HG03442 (cell line): ENCODE measurements around the gene ENAH.
A peak's percentile ranks its signal among the peaks of the same experiment; 100 is the strongest.
"Not testable (repeated sequence)": the region's sequence is repeated elsewhere in the genome, so short reads cannot be mapped to it uniquely, and the experiment has no call there.

Experiments used
- ATAC-seq: cut with Tn5 transposase; IDR thresholded peaks from one replicate; pipeline ENCODE4 v1.9.1; 2021; ENCODE audit warnings: mild to moderate bottlenecking, moderate library complexity; ENCODE audit not compliant: unreplicated experiment

ENAH gene

DNA sequence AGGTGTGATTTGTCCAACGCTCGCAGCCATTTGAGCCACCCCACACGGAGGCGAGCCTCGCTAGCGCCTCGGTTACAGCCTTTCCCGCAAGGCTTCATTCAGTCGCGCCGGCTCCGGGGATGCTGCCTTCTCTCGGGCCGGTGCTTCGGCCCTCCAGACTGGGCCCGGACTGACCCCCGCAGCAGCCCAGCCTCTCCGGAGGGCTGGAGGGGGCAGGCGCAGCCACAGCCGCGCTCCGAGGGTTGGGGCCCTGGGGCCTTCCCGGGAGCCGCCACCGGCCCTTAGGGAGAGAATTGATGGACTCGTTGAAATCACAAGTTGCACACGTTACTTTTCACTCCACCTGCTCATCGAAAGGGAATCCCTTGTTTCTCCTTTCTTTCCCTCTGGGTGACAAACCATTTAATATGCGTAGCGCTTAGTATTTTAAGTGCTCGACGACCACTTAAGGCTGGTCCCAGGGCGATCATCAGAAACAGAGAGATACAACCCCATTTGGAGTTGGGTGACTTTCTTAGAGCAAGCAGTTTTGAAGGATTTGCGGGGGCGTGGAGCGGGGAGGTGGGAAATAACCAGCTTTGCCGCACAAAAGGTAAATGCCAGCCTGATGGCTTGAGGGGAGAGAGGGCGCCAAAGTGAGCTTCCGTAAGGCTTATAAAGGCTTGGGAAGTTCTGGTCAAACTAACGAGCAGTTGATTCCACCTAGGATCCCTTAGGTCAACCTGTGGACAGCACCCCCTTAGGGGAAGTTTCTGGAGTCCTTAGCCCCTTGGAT, 24.6 kb upstream of the ENAH start:
- no peak for ATAC-seq

DNA sequence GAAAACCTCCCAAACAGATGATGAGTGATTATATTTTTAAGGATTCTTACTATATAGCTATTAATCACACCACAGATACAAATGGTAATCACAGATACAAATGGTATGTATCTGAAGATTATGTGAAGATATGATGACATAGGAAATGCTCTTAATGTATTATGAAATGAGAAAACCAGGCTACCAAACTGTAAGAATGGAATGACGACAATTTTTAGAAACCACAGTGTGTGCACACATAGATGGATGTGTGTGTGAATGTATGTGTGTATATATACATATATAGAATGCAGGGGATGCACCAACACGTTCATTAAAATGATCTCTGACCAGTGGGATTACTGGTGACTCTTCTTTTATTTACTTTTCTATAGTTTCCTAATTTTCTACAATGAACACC, 21.5 kb upstream of the ENAH start:
- ATAC-seq: no peak

DNA sequence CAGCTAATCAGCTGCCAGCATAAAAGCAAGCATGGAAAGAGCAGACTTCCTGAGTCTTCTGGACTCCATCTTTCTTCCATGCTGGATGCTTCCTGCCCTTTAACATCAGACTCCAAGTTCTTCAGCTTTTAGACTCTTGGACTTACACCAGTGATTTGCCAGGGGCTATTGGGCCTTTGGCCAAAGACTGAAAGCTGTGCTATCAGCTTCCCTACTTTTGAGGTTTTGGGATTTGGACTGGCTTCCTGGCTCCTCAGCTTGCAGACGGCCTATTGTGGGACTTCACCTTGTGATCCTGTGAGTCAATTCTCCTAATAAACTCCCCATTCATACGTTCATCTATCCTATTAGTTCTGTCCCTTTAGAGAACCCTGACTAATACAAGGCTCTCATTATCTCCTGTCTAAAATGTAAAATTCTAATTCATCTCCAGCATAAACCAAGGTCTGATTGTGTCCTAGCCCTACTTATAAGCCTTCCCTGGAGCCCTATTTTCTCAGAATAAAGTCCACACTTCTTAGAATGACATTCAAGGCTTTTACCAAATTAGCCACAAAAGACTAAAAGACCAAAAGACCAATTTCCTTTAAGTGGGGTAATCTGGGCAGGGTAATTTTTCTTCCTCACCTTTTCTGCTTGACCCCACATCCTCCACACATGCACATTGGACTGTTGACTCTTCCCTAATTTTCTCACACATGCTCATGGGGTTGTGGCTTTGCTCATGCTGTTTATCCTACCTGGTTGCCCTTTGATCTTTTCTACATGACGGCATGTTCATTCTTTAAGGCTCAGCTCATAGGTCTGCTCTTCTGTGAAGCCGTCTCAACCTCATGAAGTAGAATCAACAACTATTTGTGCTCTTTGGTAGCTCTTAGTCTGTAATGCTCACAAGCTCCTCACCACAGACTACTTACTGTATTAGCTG, 18.1 kb upstream of the ENAH start:
- ATAC-seq: no peak

DNA sequence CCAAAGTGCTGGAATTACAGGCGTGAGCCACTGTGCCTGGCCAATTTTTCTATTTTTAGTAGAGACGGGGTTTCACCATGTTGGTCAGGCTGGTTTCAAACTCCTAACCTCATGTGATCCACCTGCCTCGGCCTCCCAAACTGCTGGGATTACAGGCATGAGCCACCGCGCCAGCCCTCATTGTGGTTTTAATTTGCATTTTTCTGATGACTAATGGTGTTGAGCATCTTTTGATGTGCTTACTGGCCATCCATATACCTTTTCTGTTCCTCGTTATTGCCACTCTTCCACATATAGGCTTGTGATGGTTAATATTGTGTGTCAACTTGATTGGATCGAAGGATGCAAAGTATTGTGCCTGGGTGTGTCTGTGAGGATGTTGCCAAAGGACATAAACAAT, 17.4 kb upstream of the ENAH start:
- no peak for ATAC-seq

DNA sequence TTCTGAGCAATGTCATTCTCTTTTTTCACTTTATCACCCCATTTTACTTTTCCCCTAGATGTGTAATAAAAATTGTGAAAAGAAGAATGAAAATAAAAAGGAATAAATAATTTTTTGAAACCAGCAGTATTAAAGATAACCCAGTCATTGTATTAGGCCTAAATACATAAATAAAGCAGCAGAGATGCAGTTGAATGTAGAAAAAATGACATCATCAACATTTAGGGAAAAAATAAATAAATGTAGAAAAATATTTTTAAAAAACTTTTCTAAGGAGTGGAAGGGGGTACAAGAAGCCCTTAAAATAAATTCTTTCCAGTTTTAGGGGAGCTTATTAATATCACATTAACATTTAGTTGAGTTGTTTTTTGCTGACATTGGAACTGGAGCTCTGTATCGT, 15.3 kb upstream of the ENAH start:
- no peak for ATAC-seq

DNA sequence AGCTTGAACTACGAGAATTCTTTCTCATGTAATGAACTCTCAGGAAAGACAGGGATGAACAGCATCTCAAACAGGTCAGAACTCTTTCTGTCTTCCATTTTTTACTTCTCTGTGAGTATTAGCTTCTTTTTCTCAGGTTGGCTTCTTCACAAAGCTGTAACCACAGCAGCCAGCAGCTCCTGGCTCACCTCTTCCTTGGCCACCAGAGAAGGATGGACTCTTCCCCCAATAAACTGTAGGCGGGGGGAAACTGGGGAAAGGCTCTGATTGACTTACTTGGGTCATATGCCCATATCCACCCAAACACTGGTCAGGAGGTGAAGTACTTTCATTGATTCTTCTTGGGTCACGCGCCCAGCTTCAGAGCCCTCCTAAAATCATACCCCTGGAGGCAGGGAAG, 14.4 kb upstream of the ENAH start:
- no peak for ATAC-seq

DNA sequence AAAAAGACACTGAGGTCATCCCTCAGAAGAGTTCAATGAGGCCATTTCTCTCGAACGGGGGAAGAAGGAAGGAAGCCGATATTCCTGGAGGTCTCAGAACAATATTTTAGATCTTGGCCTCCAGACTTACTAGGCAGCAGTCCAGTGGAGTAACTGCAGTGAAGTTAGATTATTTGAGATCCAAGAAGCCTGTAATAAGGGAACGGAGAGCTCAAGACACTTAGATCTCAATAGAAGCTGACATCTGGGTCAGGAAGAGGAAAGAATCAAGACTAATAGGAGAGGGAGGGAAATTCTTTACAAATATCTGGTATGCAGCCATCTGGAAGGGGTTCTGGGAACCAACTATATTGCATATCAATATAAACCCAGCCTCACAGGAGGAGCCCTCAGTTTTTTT, 13.6 kb upstream of the ENAH start:
- ATAC-seq: no peak

DNA sequence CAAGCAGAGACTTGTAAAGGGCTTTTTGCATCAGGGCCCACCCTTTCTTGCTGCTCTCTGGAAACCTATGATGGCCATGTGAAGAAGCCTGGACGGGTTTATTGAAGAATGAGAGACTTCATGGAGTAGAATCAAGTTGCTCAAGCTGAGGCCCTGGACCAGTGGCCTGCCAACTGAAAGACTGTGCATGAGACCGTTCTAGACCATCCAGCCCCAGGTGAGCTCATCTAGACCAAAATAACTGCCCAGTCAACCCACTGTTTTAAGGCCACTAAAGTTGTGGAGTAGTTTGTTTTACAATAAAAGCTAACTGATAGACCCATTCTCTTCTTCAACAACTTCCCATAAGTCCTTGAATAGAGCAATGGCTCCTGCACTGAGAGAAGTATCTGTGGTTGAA, 11.8 kb upstream of the ENAH start:
- no peak for ATAC-seq

DNA sequence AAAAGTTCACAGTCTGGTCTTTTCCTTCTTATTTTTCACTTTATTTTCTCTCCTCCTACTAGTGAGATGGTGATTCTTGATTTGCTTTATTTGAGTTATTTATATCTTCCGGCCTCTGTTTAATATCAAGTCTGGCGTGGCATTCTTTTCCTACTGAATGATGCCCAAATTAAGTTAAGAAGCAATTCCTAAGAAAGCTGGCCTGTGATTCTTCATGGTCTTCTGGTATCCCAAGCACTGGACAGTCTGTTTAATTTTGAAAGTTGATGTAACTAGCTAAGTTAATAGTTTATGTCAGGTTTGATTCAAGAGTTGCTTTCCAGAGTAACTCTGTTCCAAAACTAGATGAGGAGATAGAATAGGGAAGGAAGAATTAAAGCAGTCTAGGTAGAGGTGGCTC, 9.2 kb upstream of the ENAH start:
- ATAC-seq: no peak

DNA sequence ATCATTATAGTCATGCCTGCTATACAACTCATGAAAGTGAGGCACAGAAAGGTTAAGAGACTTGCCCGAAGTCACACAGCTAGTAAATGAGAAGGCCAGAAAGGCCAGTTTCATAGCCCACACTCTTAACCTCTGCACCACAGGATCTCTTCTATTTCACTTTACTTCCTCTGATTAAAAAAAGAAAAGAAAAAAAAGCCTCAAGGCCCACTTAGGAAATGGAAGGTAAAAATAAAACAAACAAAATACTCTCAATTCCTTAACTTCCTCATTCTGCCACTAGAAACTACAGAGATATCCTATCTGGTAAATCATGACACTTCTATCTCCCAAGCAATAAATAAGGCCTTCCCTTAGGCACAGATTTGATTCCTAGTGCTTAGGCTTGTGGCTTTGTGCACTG, 7.6 kb upstream of the ENAH start:
- no peak for ATAC-seq

DNA sequence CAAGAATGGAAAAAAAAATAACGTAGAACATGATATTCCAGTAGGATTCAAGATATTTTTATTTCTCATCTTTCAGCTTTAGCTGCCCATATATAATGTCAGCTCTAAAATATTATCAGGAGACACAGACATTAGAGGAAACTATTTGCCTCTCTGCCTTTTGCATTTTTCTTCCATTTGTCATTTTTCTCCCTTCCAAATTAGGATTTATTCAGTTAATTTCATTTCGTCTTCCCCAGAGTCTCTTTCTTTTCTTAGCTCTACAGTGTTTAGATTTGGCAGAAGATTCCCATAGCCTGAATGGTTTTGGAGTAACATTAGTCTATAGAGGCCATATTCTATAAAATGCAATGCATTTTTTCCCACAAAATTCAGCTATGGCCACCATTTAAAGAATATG, 5.1 kb upstream of the ENAH start:
- ATAC-seq: no peak

DNA sequence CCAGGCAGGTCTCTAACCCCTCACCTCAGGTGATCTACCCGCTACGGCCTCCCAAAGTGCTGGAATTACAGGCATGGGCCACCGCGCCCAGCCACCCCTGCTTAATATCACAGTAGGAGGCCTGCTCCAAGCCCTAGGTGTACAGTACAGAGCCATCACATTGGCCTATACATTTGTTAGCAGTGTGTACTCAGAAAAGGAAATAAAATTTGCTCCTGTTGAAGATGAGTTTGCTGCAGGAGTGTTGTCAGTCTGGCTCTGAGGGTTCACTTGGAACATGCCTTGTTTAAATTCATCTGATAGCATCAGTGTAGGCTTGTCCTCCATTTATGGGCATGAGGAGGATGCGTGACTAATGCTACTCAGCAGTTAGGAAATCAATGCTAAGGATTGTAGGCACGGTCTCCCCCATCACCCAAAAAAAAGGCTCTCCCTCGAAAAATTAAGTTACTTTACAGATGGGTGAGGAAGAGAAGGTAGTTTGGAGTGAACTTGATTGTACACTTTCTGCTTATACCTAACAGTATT, 4.6 kb upstream of the ENAH start:
- ATAC-seq: no peak

DNA sequence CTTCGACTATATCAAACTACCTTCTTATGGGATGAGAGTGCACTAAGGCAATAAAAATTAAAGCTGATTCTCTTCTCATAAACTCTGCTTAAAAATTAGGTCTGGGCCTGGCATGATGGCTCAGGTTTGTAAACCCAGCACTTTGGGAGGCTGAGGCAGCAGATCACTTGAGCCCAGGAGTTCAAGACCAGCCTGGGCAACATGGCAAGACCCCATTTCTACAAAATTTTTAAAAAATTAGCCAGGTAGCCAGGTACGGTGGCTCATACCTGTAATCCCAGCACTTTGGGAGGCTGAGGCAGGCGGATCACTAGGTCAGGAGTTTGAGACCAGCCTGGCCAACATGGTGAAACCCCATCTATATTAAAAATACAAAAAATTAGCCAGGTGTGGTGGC, 3.3 kb upstream of the ENAH start:
- ATAC-seq: not testable (repeated sequence)

DNA sequence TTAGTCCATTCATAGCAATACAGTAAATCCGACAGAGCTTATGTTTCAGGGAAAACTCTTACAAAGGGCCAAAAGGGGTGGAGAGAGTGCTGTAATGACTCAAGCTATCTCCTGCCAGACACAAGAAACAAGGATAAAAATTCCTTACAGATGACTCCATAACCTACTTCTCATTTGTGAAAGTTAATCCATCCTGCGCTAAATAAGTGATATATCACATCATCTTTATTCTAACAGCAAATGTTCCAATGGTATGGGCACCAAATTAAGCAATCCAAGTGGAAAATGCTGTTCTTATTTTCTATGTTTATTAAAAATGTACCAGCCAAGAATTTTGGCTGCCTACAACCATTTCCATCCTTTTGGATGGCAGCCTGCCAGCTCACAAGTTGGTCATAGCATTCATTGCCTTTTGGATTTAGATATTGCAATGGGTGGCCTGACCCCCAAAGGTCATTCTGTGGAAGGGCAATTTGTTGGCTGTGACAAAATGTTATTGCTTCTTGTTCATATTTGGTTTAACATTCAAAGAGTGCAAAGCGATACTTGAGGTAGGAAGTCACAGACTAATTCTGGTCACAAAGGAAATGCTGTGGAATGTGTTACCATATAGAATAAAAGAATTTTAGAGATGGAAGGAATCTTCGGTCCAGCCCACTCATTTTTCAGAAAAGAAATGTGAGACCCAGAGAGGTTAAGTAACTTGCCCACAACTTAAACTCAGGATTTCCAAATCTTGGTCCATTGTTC, 2.8 kb upstream of the ENAH start:
- no peak for ATAC-seq

DNA sequence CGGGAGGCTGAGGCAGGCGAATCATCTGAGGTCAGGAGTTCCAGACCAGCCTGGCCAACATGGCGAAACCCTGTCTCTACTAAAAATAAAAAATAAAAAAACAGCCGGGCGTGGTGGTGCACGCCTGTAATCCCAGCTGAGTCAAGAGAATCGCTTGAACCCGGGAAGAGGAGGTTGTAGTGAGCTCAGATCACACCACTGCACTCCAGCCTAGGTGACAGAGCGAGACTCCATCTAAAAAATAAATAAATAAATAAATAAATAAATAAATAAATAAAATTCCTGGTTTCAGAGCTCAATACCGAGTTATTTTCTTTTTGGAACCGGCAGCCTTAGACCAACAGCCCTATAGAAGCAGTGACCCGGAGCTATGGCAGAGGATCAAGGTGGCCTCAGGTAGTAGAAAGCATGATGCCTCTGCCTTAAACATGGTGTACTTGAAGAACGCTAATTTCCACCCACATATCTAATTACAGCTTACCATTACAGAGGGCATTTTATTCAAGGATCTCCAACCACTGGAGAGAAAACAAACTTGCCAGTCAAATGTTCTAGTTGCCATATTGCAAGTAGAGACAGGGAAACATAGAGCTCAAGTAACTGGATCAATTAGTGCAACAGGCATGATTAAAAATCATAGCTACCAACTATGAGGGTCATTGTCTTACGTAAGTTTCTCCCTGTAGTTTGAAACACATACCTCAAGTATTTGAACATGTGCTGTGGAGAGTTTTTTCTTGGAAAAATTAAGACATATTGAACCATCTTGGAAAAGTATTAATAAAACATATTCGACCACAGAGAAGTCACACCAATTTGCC, 2.0 kb upstream of the ENAH start:
- ATAC-seq: no peak

DNA sequence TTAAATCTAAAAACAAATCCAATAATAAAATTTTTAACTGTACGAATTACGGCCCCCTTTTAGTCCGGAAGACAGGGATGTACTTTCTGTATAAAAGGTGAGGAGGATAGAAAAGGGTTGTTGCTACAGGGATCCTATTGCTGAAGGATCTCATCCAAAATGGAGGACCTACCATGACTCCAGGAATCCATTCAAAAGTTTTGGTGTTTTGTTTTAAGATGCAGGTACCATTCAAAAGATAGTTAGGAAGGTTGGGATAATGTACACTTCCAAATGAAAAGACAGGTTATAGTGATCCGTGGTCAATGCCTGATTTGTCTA, 1.3 kb upstream of the ENAH start:
- ATAC-seq: no peak

DNA sequence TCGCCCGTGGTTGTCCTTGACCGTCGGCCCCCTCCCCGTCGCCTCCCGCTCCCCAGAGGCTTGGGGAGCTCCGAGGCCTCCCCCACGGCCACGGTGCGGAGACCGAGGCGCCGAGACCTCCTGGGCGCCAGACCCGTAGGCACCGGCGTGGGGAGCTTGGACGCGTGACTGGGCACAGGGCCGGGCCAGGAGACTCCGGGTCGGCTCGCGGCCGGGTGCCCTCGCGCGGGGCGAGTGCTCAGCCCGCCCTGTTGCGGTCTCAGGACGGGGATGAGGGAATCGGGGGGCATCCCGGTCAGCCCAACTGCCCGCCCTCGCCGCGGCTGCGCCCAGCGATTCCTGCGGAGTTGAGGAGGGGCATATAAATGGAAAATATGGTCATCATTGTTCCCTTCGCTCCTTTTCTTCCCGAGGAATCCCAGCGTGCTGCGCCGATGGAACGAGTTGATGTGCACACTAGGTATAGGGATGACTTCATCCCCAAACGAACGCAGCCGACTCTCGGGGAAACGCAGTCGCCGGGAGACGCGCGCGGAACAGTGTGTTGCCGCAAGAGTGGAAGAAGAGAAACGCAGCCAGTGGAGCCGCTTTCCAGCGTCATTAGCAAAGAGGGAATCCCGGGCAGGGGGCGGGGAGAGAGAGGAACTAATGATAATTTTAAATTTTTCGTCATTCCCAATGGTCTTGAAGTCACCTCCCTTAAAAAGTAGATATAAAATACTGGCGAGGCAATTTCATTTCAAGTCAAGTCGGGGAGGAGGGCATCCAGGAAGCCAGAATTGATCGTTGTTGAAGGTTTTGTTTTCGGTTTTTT, 747 bp upstream of the ENAH start:
- peak; percentile 31 for ATAC-seq

DNA sequence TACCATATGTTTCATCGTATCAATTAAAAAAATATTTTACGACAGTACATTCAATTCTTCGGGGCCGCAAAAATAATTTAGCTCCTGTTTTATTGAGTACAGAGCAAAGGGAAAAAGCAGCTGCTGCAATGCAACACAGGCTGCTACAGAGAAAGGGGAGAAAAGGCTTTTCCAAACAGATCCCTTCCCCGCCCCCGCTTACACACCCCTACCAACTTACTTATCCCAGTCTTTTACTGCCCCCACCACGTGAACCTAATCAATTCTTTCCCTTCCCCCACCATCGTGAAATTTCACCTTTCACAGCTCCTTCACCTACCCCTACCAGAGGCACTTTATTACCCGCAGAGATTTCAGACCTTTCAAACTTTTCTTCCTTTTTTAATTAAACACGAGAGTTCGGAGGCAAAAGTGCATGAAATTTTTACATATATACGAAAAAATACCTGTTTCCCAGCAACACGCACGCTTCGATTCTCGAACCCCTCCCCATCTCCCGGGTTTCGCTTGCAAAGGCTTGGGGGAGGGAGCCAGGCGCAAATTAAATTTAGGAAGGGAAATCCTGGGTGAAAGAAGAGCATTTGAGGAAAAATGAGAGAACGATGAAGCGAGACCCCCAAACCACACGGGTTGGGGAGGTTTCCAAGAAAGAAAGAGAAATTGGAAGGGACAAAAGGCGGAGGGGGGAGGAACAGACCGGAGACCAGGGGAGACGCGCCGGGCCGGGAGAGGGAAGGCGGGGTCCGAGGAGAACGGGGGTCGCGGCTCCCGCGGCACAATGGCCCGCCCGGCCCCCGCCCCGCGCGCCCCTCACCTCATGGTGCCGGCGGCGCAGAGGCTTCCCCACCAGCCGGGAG, 823 bp downstream of the ENAH start:
- no peak for ATAC-seq

DNA sequence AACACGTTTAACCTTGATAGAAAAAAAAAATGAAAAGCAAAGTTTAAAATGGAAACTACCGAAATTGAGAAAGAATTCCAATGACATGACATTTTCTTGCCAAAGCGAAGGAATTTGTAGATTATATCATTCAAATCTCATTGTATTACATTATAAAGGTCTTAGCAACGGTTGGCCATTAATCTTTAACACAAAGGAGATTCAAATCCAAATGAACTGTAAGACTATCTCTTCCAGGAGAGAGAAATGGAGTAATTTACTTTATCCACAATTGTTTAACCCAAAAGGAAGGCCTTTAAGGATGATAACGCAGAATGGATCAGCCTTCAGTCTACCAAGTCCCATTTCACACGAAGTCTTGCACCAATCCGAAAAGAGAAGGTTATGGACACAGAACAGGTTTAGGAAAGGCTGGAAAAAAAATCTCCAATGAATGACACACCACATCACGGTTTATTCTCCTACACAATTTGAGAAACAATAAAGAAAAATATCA, 1.5 kb downstream of the ENAH start:
- ATAC-seq: no peak
